Smooth muscle cell (in vitro differentiated cells): ENCODE measurements around the gene PHYHD1. TPM values are rescaled to one million over a fixed set of nuclear protein-coding genes. Genes with fewer than 3 reads are reported as not detected.

Experiments
- DNase-seq: peaks from one replicate; lab custom pipeline; 2025; ENCODE audit not compliant: unreplicated experiment; lab: John Stamatoyannopoulos, UW
- H2AFZ ChIP-seq: fragments of 200-600 bp; sonication (generic); 2 replicates; pipeline ENCODE4 v1.6.0; 2016; ENCODE audit warnings: antibody characterized with exemption, low read depth, mild to moderate bottlenecking
- H3F3A ChIP-seq: fragments of 200-600 bp; sonication (generic); 2 replicates; pipeline ENCODE4 v1.6.0; 2017; ENCODE audit warnings: antibody characterized with exemption, low read depth
- H3K27ac ChIP-seq: fragments of 200-600 bp; sonication (generic); 2 replicates; pipeline ENCODE4 v1.5.1; 2016; ENCODE audit warnings: low read depth, mild to moderate bottlenecking
- H3K27me3 ChIP-seq: fragments of 200-600 bp; sonication (generic); 2 replicates; pipeline ENCODE4 v1.6.1; 2016; ENCODE audit warnings: low read depth, mild to moderate bottlenecking
- H3K36me3 ChIP-seq: fragments of 200-600 bp; sonication (generic); 2 replicates; pipeline ENCODE4 v1.5.1; 2016; ENCODE audit warnings: low read depth
- H3K4me1 ChIP-seq: fragments of 200-600 bp; sonication (generic); 2 replicates; pipeline ENCODE4 v1.5.1; 2016; ENCODE audit warnings: low read depth
- H3K4me2 ChIP-seq: fragments of 200-600 bp; sonication (generic); 2 replicates; pipeline ENCODE4 v1.6.0; 2016; ENCODE audit warnings: mild to moderate bottlenecking
- H3K4me3 ChIP-seq: fragments of 200-600 bp; sonication (generic); 2 replicates; pipeline ENCODE4 v1.5.1; 2016; ENCODE audit warnings: mild to moderate bottlenecking
- H3K79me2 ChIP-seq: fragments of 200-600 bp; sonication (generic); 2 replicates; pipeline ENCODE4 v1.6.0; 2016; ENCODE audit warnings: low read depth, mild to moderate bottlenecking
- H3K9ac ChIP-seq: fragments of 200-600 bp; sonication (generic); 2 replicates; pipeline ENCODE4 v1.6.0; 2016; ENCODE audit warnings: low read depth
- H3K9me3 ChIP-seq: fragments of 200-600 bp; sonication (generic); replicated peaks from 2 replicates; pipeline ENCODE4 v1.5.1; 2016; ENCODE audit warnings: low read depth
- H4K20me1 ChIP-seq: fragments of 200-600 bp; sonication (generic); 2 replicates; pipeline ENCODE4 v1.6.0; 2016; ENCODE audit warnings: low read depth
- CTCF ChIP-seq: fragments of 200-600 bp; sonication (generic); IDR thresholded peaks from 2 replicates; pipeline ENCODE4 v1.5.1; 2017; ENCODE audit warnings: borderline replicate concordance, mild to moderate bottlenecking, antibody characterized with exemption; ENCODE audit not compliant: insufficient read depth, poor library complexity, severe bottlenecking
- WGBS: methylation state at CpG from one replicate; pipeline ENCODE4 v1.1.7; 2016; ENCODE audit warnings: low lambda C conversion rate; 5-methylcytosine and 5-hydroxymethylcytosine counted together
- polyA plus RNA-seq: library from polyadenylated mRNA; unstranded; fragments of >200 nt; fragmentation: Nextera tagmentation; extraction: Ambion mirVana; gene quantifications from 2 replicates; pipeline ENCODE4 v1.2.1, GENCODE V29; 2016
- total RNA-seq: library from RNA; depleted of rRNA; stranded (reverse); fragments of >200 nt; gene quantifications from 2 replicates; pipeline ENCODE4 v1.2.3, GENCODE V29; 2014

PHYHD1 gene
- total and polyA plus RNA-seq, 2 experiments from 2014 or later: 7.3 to 37.6 TPM

DNA sequence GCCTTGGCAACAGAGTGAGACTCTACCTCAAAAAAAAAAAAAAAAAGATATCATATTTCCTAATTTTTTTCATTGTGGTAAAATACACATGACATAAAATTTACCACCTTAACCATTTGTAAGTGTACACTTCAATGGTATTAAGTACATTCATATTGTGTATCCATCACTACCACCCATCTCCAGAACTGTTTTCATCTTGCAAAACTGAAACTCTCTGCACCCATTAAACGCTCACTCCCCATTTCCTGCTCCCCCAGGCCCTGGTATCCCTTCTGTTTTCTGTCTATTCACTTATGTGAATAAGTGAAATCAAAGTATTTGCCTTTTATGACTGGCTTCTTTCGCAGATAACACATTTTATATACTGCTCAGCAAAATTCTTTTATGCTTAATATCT lies 26.0 kb upstream of the PHYHD1 start:
- no peaks in the 10 kb centered on the region for H3K36me3 ChIP-seq
- H3K4me2 ChIP-seq: no peak overlapping the region
- H3K4me3 ChIP-seq: no peak overlapping the region
- peaks cover 96% of the 10 kb centered on the region for H3K79me2 ChIP-seq
- peaks cover 7% of the 10 kb centered on the region for H3F3A ChIP-seq
- DNase-seq: no peak
- H3K9me3 ChIP-seq: no peaks in the 10 kb centered on the region
- peaks cover 83% of the 10 kb centered on the region for H4K20me1 ChIP-seq
- H3K27me3 ChIP-seq: no peaks in the 10 kb centered on the region
- 98% methylated on average over 2 of the region's 2 CpGs for WGBS
- no peak overlapping the region for H3K27ac ChIP-seq
- H3K4me1 ChIP-seq: no peaks in the 10 kb centered on the region
- no peak for TF ChIP-seq CTCF
- H2AFZ ChIP-seq: no peak overlapping the region
- no peak overlapping the region for H3K9ac ChIP-seq

DNA sequence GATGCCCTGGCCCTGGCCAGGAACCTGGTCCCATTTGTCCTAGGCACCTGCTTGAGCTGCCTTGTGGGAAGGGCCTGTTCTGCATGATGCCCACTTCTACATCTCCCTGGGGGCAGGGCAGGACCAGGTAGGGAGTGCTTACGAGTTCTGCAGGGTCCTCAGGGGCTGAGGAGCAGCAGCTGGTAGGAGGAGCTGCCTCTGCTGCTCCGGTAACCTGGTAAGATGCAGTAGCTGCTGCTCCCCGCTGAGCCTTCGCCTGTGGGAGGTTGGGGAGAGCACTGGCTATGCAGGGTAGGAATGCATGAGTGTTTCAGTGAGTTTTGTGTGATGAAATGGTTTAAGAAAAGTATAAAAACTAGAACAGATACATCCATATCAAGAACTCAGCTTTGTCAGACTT lies 25.2 kb upstream of the PHYHD1 start:
- no peak overlapping the region for H3K4me3 ChIP-seq
- no peak overlapping the region for H3K27ac ChIP-seq
- H3K27me3 ChIP-seq: no peaks in the 10 kb centered on the region
- no peak overlapping the region for H3K9ac ChIP-seq
- H3F3A ChIP-seq: peaks cover 7% of the 10 kb centered on the region
- H3K4me2 ChIP-seq: no peak overlapping the region
- WGBS: 74% methylated on average over 4 of the region's 4 CpGs
- H3K4me1 ChIP-seq: no peaks in the 10 kb centered on the region
- no peak for TF ChIP-seq CTCF
- H3K9me3 ChIP-seq: no peaks in the 10 kb centered on the region
- no peaks in the 10 kb centered on the region for H3K36me3 ChIP-seq
- no peak overlapping the region for H2AFZ ChIP-seq
- no peak for DNase-seq
- H4K20me1 ChIP-seq: peaks cover 87% of the 10 kb centered on the region
- H3K79me2 ChIP-seq: peaks cover 93% of the 10 kb centered on the region

- no peak overlapping the region for H3K4me3 ChIP-seq
- no peak overlapping the region for H3K9ac ChIP-seq
- peaks cover 82% of the 10 kb centered on the region for H3K79me2 ChIP-seq
- DNase-seq: no peak
- no peaks in the 10 kb centered on the region for H3K27me3 ChIP-seq
- H3K9me3 ChIP-seq: no peaks in the 10 kb centered on the region
- no peak overlapping the region for H3K4me2 ChIP-seq
- H3K4me1 ChIP-seq: no peaks in the 10 kb centered on the region
- peaks cover 86% of the 10 kb centered on the region for H4K20me1 ChIP-seq
- H3K36me3 ChIP-seq: no peaks in the 10 kb centered on the region
- 92% methylated on average over 5 of the region's 5 CpGs for WGBS
- no peak overlapping the region for H3K27ac ChIP-seq
- no peak for TF ChIP-seq CTCF
- H3F3A ChIP-seq: no peaks in the 10 kb centered on the region
- H2AFZ ChIP-seq: no peak overlapping the region
These were observed 22.4 kb upstream of the PHYHD1 start for GRCh38 chr9:128898382-128898781.

- no peaks in the 10 kb centered on the region for H3K9me3 ChIP-seq
- no peak for TF ChIP-seq CTCF
- WGBS: 94% methylated on average over 18 of the region's 18 CpGs
- H3K9ac ChIP-seq: no peak overlapping the region
- DNase-seq: no peak
- no peaks in the 10 kb centered on the region for H3K36me3 ChIP-seq
- no peaks in the 10 kb centered on the region for H3K4me1 ChIP-seq
- peaks cover 90% of the 10 kb centered on the region for H4K20me1 ChIP-seq
- H3K27me3 ChIP-seq: no peaks in the 10 kb centered on the region
- no peak overlapping the region for H3K4me2 ChIP-seq
- H3K79me2 ChIP-seq: peaks cover 76% of the 10 kb centered on the region
- H3K4me3 ChIP-seq: no peak overlapping the region
- peak overlapping the region; percentile 35 for H3K27ac ChIP-seq
- no peaks in the 10 kb centered on the region for H3F3A ChIP-seq
- H2AFZ ChIP-seq: no peak overlapping the region
These were observed 21.8 kb upstream of the PHYHD1 start for GRCh38 chr9:128898845-128899565.
